HS-5 (cell line): Measurements from ENCODE around the gene IL1RAPL1.

Source experiments
- DNase-seq: peaks from one replicate; pipeline ENCODE4 v3.0.0-alpha.2; 2012; ENCODE audit warnings: low read depth

IL1RAPL1 gene

GRCh38 chrX:29652484-29652883 lies 1065.2 kb downstream of the IL1RAPL1 start:
- DNase-seq: peak; percentile 44

GRCh38 chrX:29653721-29654120 lies 1066.5 kb downstream of the IL1RAPL1 start:
- DNase-seq: no peak

- no peak for DNase-seq
Observed at GRCh38 chrX:29659911-29660310, 1072.7 kb downstream of the IL1RAPL1 start.

GRCh38 chrX:29661290-29661689 lies 1074.0 kb downstream of the IL1RAPL1 start:
- peak; percentile 43 for DNase-seq

- peak; percentile 52 for DNase-seq
Observed at GRCh38 chrX:29662101-29662500, 1074.9 kb downstream of the IL1RAPL1 start.

GRCh38 chrX:29662759-29663503 lies 1075.7 kb downstream of the IL1RAPL1 start:
- peak; percentile 78 for DNase-seq

GRCh38 chrX:29665532-29665931 lies 1078.3 kb downstream of the IL1RAPL1 start:
- DNase-seq: no peak

GRCh38 chrX:29666366-29666765 lies 1079.1 kb downstream of the IL1RAPL1 start:
- DNase-seq: no peak

GRCh38 chrX:29671421-29671820 lies 1084.2 kb downstream of the IL1RAPL1 start:
- no peak for DNase-seq

GRCh38 chrX:29687687-29688086 lies 1100.4 kb downstream of the IL1RAPL1 start:
- peak; percentile 16 for DNase-seq

- DNase-seq: no peak
Observed at GRCh38 chrX:29690061-29690460, 1102.8 kb downstream of the IL1RAPL1 start.

- DNase-seq: no peak
Observed at GRCh38 chrX:29691044-29691443, 1103.8 kb downstream of the IL1RAPL1 start.

- no peak for DNase-seq
Observed at GRCh38 chrX:29693912-29694311, 1106.7 kb downstream of the IL1RAPL1 start.

- no peak for DNase-seq
Observed at GRCh38 chrX:29699239-29699638, 1112.0 kb downstream of the IL1RAPL1 start.

- no peak for DNase-seq
Observed at GRCh38 chrX:29707088-29707487, 1119.8 kb downstream of the IL1RAPL1 start.

GRCh38 chrX:29721152-29721551 lies 1133.9 kb downstream of the IL1RAPL1 start:
- DNase-seq: no peak

- DNase-seq: no peak
Observed at GRCh38 chrX:29724316-29724715, 1137.1 kb downstream of the IL1RAPL1 start.

GRCh38 chrX:29726811-29727210 lies 1139.6 kb downstream of the IL1RAPL1 start:
- DNase-seq: no peak

- no peak for DNase-seq
Observed at GRCh38 chrX:29728639-29729038, 1141.4 kb downstream of the IL1RAPL1 start.

GRCh38 chrX:29744966-29745365 lies 1157.7 kb downstream of the IL1RAPL1 start:
- DNase-seq: no peak

GRCh38 chrX:29746326-29746725 lies 1159.1 kb downstream of the IL1RAPL1 start:
- DNase-seq: no peak

- DNase-seq: no peak
Observed at GRCh38 chrX:29762006-29762405, 1174.8 kb downstream of the IL1RAPL1 start.

GRCh38 chrX:29775890-29776289 lies 1188.6 kb downstream of the IL1RAPL1 start:
- no peak for DNase-seq

GRCh38 chrX:29787656-29788055 lies 1200.4 kb downstream of the IL1RAPL1 start:
- DNase-seq: no peak
